ENCODE data around the gene NPAS2. TPM values are rescaled to one million over a fixed set of nuclear protein-coding genes. Genes with fewer than 3 reads are reported as not detected.

The NPAS2 gene
- total RNA-seq, 1 experiment from 2014 or later, result not detected

DNA sequence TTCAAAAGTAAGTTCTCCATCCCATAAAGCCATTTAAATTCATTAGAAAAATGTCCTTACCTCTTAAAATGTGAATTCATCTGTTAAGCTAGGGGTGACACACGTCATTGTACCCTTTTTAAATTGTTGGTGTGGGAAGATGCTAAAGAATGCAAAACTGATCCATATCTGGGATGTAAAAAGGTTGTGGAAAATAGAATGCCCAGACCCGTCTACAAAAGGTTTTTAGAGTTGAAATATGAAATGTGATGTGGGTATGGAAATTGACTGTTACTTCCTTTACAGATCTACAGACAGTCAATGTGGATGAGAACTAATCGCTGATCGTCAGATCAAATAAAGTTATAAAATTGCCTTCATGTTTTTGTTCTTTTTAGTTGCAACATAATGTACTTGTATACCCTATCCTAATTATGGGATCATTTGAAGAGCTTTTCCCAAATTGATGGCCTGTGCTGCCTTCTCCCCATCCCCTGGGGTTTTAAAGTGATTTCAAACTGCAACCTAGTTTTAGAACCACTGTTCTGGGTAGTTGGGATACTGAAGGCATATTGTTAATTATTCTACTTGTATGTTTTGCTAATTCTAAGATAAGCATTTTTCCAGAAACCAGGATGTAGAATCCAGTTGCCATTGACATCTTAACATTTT, 186.3 kb downstream of the NPAS2 start:
- H4K20me1 ChIP-seq (ENCODE audit: insufficient read depth, low read depth, low read length), result peaks cover 28% of the 10 kb centered on the region
- H2AFZ ChIP-seq (ENCODE audit: low read length), result no peak overlapping the region
- H3K79me2 ChIP-seq (ENCODE audit: low read length), result peaks cover 23% of the 10 kb centered on the region

DNA sequence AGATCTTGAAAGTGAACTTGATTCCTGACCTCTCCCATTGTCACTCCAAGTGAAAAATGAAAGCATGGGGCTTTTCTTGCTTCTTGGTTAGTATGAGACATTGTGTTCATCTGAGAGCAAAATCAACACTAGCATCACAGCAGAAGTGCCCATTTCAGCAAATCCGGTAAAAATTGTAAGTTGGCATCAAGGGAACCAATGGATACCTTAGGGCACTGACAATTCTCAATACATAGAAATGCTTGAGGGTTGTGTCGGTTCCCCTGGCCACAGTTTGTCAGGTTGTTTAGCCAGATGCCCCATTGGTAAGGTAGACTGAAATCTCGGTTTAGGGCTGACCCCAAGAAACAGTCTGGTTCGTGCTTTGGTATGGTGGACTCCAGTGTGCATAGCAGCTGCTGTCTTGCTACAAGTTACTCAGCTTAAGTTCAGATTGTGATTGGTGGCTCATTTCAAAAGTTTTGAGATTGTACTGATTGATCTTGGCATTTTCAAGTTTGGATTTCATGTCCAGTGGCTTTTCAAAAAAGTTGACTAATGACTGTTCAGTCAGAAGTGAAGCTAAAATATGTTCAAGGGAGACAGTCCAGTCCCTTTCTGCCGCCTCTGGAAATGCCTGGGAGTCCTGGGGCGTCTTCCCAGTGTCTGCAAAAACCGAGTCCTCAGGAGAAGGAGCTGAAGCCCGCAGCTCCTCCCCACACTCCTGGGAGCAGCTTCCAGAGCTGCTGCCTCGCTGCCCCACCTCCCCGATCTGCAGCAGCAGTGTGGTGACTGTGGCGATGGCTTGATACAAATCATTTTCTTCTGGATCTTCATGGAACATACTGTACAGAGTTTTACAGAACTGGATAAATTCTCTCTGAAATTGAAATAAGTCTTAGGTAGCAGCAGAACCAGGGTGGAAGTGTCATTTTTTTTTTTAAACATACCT, 187.7 kb downstream of the NPAS2 start:
- Histone ChIP-seq H3K4me1 (ENCODE audit: low read length) (peaks cover 13% of the 10 kb centered on the region), H3K79me2 (ENCODE audit: low read length) (peaks cover 17% of the 10 kb centered on the region), H3K9ac (ENCODE audit: low read length) (no peak overlapping the region), H3K4me2 (ENCODE audit: low read depth, low read length, poor library complexity, severe bottlenecking) (no peak overlapping the region), H2AFZ (ENCODE audit: low read length) (no peak overlapping the region), H3K27ac (ENCODE audit: low read length) (no peak overlapping the region), H3K9me2 (replicated peaks; ENCODE audit: insufficient read depth, low read length) (no peaks in the 10 kb centered on the region), H4K20me1 (ENCODE audit: insufficient read depth, low read depth, low read length) (peaks cover 26% of the 10 kb centered on the region), H3K27me3 (ENCODE audit: low read length) (no peaks in the 10 kb centered on the region), H3K9me3 (ENCODE audit: low read length) (no peaks in the 10 kb centered on the region), H3K36me3 (ENCODE audit: insufficient read depth, low read length) (peaks cover 53% of the 10 kb centered on the region), H3K4me3 (ENCODE audit: low read length) (no peak overlapping the region)
- peak; percentile 42 for DNase-seq

More for the DNA sequence above, 186.3 kb downstream of the NPAS2 start:
- DNase-seq, result no peak
- H3K9ac ChIP-seq (ENCODE audit: low read length), result no peak overlapping the region
- no peaks in the 10 kb centered on the region for H3K9me3 ChIP-seq (ENCODE audit: low read length)
- no peaks in the 10 kb centered on the region; the same call in 1 of the 2 replicates for H3K9me2 ChIP-seq (replicated peaks; ENCODE audit: insufficient read depth, low read length)
- H3K4me1 ChIP-seq (ENCODE audit: low read length), result peaks cover 19% of the 10 kb centered on the region
- H3K27ac ChIP-seq (ENCODE audit: low read length), result no peak overlapping the region
- H3K4me2 ChIP-seq (ENCODE audit: low read depth, low read length, poor library complexity, severe bottlenecking), result no peak overlapping the region
- no peaks in the 10 kb centered on the region for H3K27me3 ChIP-seq (ENCODE audit: low read length)
- no peak overlapping the region for H3K4me3 ChIP-seq (ENCODE audit: low read length)
- peaks cover 57% of the 10 kb centered on the region for H3K36me3 ChIP-seq (ENCODE audit: insufficient read depth, low read length)

DNA sequence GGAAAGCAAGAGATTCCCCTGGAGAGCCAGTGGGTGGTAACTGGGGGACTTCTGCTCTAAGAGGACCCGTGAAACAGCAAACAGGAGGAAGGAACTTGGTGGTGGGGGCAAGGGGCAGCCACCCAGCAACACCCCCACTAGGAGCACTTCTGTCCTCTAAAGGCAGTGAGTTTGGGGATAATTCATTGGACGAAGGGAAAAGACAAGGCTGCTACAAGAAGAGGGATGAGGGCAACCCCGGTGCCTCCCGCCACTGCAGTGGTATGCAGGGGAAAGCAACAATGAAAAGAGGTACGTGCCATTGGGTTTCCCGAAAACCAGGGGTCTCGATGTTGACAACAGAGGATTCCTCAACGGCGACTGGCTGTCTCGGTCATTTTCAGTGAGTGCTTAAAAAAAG, 191.2 kb downstream of the NPAS2 start:
- Histone ChIP-seq H3K4me1 (ENCODE audit: low read length) (no peaks in the 10 kb centered on the region), H2AFZ (ENCODE audit: low read length) (no peak overlapping the region), H3K9me2 (replicated peaks; ENCODE audit: insufficient read depth, low read length) (no peaks in the 10 kb centered on the region), H4K20me1 (ENCODE audit: insufficient read depth, low read depth, low read length) (0 out of 2 replicates have a peak, but pooled peaks cover 4% of the 10 kb centered on the region), H3K4me2 (ENCODE audit: low read depth, low read length, poor library complexity, severe bottlenecking) (no peak overlapping the region), H3K9me3 (ENCODE audit: low read length) (no peaks in the 10 kb centered on the region), H3K79me2 (ENCODE audit: low read length) (no peaks in the 10 kb centered on the region), H3K9ac (ENCODE audit: low read length) (no peak overlapping the region), H3K36me3 (ENCODE audit: insufficient read depth, low read length) (peaks cover 19% of the 10 kb centered on the region), H3K27me3 (ENCODE audit: low read length) (no peaks in the 10 kb centered on the region), H3K27ac (ENCODE audit: low read length) (no peak overlapping the region), H3K4me3 (ENCODE audit: low read length) (no peak overlapping the region)
- DNase-seq, result no peak

DNA sequence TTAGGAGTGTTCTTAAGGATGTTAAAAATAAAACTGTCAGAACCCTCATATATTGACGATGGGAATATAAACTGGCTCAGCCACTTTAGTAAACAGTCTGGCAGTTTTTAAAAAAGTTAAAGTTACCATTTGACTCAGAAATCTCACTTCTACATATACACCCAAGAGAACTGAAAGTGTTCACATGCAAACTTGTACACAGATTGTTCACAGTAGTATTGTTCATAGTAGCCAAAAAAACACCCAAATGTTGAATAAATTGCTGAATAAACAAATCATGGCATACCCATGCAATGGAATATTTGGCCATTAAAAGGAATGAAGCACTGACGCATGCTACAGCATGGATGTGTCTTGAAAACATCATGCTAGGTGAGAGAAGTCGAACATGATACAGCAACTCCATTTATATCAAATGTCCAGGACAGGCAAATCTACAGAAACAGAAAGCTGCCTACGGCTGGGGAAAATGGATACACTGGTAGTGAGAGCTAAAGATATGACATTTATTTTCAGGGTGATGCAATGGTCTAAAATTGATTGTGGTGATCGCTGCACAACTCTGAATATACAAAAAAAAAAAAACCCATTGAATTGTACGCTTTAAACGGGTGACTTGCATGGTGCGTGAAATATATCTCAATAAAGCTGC, 192.2 kb downstream of the NPAS2 start:
- H3K36me3 ChIP-seq (ENCODE audit: insufficient read depth, low read length), result peaks cover 9% of the 10 kb centered on the region; the same call in 1 of the 2 replicates
- H2AFZ ChIP-seq (ENCODE audit: low read length), result no peak overlapping the region
- DNase-seq, result no peak
- no peaks in the 10 kb centered on the region for H4K20me1 ChIP-seq (ENCODE audit: insufficient read depth, low read depth, low read length)
- H3K27ac ChIP-seq (ENCODE audit: low read length), result no peak overlapping the region
- no peak overlapping the region for H3K4me2 ChIP-seq (ENCODE audit: low read depth, low read length, poor library complexity, severe bottlenecking)
- H3K27me3 ChIP-seq (ENCODE audit: low read length), result no peaks in the 10 kb centered on the region
- H3K79me2 ChIP-seq (ENCODE audit: low read length), result no peaks in the 10 kb centered on the region
- H3K9me3 ChIP-seq (ENCODE audit: low read length), result no peaks in the 10 kb centered on the region
- no peak overlapping the region for H3K4me3 ChIP-seq (ENCODE audit: low read length)
- no peaks in the 10 kb centered on the region for H3K4me1 ChIP-seq (ENCODE audit: low read length)
- no peaks in the 10 kb centered on the region for H3K9me2 ChIP-seq (replicated peaks; ENCODE audit: insufficient read depth, low read length)
- H3K9ac ChIP-seq (ENCODE audit: low read length), result no peak overlapping the region

DNA sequence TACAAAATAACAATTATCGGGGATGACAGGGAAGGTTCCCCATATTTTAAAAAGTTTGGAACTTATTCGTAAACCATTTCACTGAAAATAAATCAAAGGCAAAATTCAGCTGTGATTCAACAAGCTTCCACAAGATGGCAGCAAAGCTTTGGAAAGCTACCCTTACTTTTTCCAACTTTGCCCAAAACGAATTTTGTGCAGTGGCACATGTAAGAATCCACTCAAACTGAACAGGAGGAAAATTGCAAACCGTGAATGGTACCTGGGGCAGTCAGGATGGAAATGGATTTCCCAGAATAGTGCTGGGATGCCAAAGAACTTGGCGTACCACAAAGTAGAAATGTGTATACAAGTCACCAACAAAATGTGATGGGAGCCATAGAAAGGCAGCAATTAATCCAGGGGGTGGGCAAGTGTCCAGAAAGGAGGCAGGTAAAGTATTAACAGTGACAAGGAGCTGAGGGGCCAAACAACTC, 192.8 kb downstream of the NPAS2 start:
- H3K4me2 ChIP-seq (ENCODE audit: low read depth, low read length, poor library complexity, severe bottlenecking), result no peak overlapping the region
- H3K4me3 ChIP-seq (ENCODE audit: low read length), result no peak overlapping the region
- DNase-seq, result peak; percentile 75
- no peak overlapping the region for H2AFZ ChIP-seq (ENCODE audit: low read length)
- H3K9me2 ChIP-seq (replicated peaks; ENCODE audit: insufficient read depth, low read length), result no peaks in the 10 kb centered on the region
- H3K9me3 ChIP-seq (ENCODE audit: low read length), result no peaks in the 10 kb centered on the region
- no peaks in the 10 kb centered on the region for H3K79me2 ChIP-seq (ENCODE audit: low read length)
- peaks cover 3% of the 10 kb centered on the region; the same call in 1 of the 2 replicates for H3K36me3 ChIP-seq (ENCODE audit: insufficient read depth, low read length)
- H3K27ac ChIP-seq (ENCODE audit: low read length), result no peak overlapping the region
- H3K27me3 ChIP-seq (ENCODE audit: low read length), result no peaks in the 10 kb centered on the region
- H4K20me1 ChIP-seq (ENCODE audit: insufficient read depth, low read depth, low read length), result no peaks in the 10 kb centered on the region
- no peak overlapping the region for H3K9ac ChIP-seq (ENCODE audit: low read length)
- H3K4me1 ChIP-seq (ENCODE audit: low read length), result no peaks in the 10 kb centered on the region

DNA sequence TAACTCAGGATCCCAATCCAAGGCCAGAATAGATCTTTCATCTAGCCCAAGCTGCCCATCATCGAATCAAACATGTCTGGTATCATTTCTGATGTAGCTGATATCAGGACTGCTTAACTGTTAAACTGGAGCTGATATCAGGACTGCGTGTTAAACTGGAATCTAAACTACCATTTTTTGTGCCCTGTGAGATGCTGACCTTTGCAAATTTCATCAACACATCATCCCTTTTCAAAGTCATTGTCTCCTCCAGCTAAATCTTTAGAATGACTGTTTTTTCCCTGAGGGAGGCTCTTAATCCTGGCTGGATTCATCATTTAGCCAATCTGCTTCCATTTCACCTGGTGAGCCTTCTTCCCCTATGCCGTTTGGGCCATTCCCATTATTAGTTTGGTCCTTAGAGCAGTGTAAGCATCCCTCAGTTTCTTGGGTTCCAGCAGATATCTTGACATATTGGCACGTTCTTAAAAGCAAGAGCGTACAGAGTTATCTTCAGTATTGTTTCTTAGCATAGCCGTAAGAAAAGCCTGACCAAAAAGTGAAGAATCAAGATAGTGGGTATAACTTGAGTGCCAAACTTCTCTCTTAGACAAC, 194.4 kb downstream of the NPAS2 start:
- DNase-seq, result no peak
- Histone ChIP-seq H4K20me1 (ENCODE audit: insufficient read depth, low read depth, low read length) (no peaks in the 10 kb centered on the region), H3K79me2 (ENCODE audit: low read length) (no peaks in the 10 kb centered on the region), H3K27me3 (ENCODE audit: low read length) (no peaks in the 10 kb centered on the region), H3K4me1 (ENCODE audit: low read length) (no peaks in the 10 kb centered on the region), H3K9me3 (ENCODE audit: low read length) (no peaks in the 10 kb centered on the region), H3K4me2 (ENCODE audit: low read depth, low read length, poor library complexity, severe bottlenecking) (no peak overlapping the region), H3K27ac (ENCODE audit: low read length) (no peak overlapping the region), H3K9ac (ENCODE audit: low read length) (no peak overlapping the region), H2AFZ (ENCODE audit: low read length) (no peak overlapping the region), H3K4me3 (ENCODE audit: low read length) (no peak overlapping the region), H3K36me3 (ENCODE audit: insufficient read depth, low read length) (no peaks in the 10 kb centered on the region), H3K9me2 (replicated peaks; ENCODE audit: insufficient read depth, low read length) (no peaks in the 10 kb centered on the region)

DNA sequence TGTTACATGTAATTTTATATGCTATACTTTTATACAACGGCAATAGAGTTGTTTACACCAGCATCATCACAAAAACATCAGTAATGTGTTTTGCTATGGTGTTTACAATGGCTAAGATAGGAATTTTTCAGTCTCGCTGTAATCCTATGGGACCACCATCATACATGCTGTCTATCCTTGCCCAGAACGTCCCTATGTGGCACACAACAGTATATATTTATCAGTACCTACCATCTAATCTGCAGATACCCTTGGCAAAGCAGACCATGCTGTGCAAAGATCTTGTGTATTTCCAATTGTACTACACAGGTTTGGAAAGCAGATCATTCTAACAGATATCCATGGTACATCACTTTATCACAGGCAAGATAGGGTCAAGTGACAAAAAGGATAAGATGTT, 197.4 kb downstream of the NPAS2 start:
- no peaks in the 10 kb centered on the region for H3K79me2 ChIP-seq (ENCODE audit: low read length)
- H3K9me3 ChIP-seq (ENCODE audit: low read length), result no peaks in the 10 kb centered on the region
- H3K36me3 ChIP-seq (ENCODE audit: insufficient read depth, low read length), result no peaks in the 10 kb centered on the region
- no peaks in the 10 kb centered on the region for H3K27me3 ChIP-seq (ENCODE audit: low read length)
- no peak overlapping the region for H3K27ac ChIP-seq (ENCODE audit: low read length)
- H3K4me2 ChIP-seq (ENCODE audit: low read depth, low read length, poor library complexity, severe bottlenecking), result no peak overlapping the region
- no peaks in the 10 kb centered on the region for H4K20me1 ChIP-seq (ENCODE audit: insufficient read depth, low read depth, low read length)
- H3K4me1 ChIP-seq (ENCODE audit: low read length), result no peaks in the 10 kb centered on the region
- no peak overlapping the region for H2AFZ ChIP-seq (ENCODE audit: low read length)
- no peaks in the 10 kb centered on the region for H3K9me2 ChIP-seq (replicated peaks; ENCODE audit: insufficient read depth, low read length)
- H3K4me3 ChIP-seq (ENCODE audit: low read length), result no peak overlapping the region
- no peak overlapping the region for H3K9ac ChIP-seq (ENCODE audit: low read length)
- DNase-seq, result no peak
